WI38 (cell line): ENCODE measurements around the gene LRRC34.

Experiments
- H3K4me3 ChIP-seq: 2 replicates; pipeline ENCODE4 v1.5.1; 2011; ENCODE audit warnings: low read depth, mild to moderate bottlenecking, control low read depth, low read length
- TF ChIP-seq, protein P1 (sequence below): IDR thresholded peaks from 2 replicates; pipeline ENCODE4 v1.5.1; 2012; ENCODE audit warnings: low read depth, mild to moderate bottlenecking, control low read depth, low read length

LRRC34 gene

DNA sequence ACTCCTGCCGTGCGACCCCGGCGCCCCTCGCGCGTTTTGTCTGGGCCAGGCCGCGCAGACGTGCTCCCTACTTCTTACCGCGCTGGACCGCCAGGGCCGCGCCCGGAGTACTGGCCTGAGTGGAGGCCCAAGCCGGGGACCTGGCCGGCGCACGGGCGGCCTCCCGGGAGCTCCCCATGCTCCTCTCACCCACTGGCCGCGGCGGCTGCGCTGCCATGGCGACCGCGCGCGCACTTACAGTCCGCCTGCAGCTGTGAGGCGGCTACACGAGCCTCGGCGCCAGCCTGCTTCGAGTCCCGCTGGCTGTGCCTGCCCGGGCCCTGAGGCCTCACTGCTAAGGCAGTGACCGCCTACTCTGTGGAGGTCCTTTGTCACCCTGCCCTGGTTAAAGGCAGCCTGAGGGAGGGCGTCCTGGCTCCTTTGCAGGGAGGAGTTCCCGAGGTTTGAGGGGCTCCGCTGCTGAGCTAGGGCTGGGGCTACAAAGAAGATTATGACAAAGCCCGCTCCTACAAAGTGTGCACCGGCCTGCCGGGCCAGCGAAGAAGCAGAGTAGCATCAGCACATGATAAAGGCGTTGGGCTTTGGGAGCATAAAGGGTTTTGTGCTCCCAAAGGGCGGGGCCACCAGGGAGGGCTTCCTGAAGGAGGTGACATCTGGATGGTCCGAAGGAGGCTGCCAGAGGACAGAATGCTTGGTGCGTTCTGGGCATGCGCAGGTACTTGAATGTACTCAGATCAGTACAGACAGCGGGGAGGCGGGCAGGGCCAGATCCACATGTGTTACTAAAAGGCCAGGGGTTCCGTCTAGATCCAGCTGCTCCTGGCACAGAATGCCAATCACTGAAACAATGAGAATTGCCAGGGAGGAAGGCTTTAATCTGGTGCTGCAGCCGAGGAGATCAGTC, at the start of gene LRRC34, which contains the start of gene LRRIQ4:
Gene LRRC34 (minus strand): TSS at position 573 of the 904 bp plus-strand sequence. CDS start 356 bp downstream, at position 217.
Gene LRRIQ4 (plus strand): TSS at position 539 of the 904 bp plus-strand sequence. CDS start 9,052 bp downstream, outside the sequence.
- TF ChIP-seq, protein P1, sequence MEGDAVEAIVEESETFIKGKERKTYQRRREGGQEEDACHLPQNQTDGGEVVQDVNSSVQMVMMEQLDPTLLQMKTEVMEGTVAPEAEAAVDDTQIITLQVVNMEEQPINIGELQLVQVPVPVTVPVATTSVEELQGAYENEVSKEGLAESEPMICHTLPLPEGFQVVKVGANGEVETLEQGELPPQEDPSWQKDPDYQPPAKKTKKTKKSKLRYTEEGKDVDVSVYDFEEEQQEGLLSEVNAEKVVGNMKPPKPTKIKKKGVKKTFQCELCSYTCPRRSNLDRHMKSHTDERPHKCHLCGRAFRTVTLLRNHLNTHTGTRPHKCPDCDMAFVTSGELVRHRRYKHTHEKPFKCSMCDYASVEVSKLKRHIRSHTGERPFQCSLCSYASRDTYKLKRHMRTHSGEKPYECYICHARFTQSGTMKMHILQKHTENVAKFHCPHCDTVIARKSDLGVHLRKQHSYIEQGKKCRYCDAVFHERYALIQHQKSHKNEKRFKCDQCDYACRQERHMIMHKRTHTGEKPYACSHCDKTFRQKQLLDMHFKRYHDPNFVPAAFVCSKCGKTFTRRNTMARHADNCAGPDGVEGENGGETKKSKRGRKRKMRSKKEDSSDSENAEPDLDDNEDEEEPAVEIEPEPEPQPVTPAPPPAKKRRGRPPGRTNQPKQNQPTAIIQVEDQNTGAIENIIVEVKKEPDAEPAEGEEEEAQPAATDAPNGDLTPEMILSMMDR, result no peak
- peak within 1 kb of the TSS; percentile 59 for H3K4me3 ChIP-seq

DNA sequence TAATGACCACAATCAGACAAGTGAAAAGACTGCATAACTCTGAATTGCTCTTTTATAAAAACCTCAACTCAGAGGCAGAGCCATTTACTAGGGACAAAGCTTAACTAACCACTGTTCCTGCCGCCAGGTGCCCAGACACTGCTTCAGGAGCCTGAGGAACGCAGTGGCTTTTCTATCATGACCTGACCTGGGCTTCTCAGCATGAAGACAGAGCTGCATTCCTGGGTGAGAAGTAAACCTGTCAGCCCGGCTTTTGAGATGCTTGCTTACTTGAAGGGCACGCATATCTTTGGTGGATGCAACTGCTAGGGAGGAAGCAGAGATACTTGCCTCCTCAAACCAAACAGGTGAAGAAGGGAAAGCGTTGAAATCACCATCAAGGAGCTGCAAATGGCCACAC, 49.2 kb upstream of the LRRC34 start:
- TF ChIP-seq, protein P1, result no peak
- no peak overlapping the region for H3K4me3 ChIP-seq

DNA sequence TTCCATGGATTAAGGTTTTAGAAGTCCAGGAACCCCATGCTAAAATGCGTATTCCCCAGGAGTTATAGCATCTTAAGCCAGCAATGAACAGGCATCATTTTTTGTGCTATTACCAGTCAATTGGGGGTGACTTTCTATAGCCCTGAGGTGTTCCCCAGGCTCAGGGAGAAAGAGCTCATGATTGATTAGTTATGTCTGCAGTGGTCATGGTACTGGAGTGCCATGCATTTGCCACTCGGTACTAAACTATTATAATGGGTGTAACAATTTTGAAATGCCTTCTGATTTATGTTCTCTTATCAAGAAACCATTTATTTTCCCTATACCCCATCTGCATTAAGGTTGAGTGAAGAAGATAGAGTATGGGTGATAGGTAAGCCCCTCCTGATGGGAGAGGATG, 45.1 kb upstream of the LRRC34 start:
- no peak overlapping the region for H3K4me3 ChIP-seq
- TF ChIP-seq, protein P1, result no peak

DNA sequence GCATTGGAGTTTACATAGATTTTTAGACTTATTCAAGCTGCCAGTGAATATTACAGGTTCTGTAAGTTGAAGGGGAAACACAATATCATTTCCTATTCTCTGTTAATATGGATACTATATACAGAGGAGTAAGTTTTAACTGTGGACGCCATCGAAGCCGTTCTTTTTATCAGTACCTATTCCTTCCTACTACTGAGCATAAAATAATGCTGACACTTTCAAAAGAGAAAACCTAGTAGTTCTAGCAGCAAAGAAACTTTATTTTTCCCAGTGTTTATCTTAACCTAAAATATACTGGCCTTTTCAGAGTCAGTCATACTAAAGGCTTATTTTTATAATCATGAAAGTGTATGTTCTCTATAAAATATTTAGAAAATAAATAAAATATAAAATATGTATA, 42.8 kb upstream of the LRRC34 start:
- TF ChIP-seq, protein P1, result no peak

DNA sequence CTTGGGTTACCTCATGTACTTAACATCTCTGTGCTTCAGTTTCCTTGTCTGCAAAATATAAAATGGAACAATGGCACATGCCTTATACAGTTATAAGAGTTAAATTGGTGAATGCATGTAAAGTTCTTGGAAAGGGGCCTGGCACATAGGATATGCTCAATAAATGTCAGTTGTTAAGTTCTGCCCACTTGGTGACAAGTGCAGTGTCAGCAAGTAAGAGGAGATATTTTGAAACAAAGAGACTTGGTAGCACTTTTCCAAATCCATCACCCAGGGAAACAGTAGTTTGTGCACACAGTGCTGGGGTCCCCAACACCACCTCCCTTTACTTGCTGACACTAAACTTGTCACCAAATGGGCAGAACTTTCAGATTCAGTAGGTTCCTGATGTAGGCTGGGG, 37.9 kb upstream of the LRRC34 start:
- TF ChIP-seq, protein P1, result no peak
- H3K4me3 ChIP-seq, result no peak overlapping the region

More for the DNA sequence above, 42.8 kb upstream of the LRRC34 start:
- H3K4me3 ChIP-seq, result no peak overlapping the region

DNA sequence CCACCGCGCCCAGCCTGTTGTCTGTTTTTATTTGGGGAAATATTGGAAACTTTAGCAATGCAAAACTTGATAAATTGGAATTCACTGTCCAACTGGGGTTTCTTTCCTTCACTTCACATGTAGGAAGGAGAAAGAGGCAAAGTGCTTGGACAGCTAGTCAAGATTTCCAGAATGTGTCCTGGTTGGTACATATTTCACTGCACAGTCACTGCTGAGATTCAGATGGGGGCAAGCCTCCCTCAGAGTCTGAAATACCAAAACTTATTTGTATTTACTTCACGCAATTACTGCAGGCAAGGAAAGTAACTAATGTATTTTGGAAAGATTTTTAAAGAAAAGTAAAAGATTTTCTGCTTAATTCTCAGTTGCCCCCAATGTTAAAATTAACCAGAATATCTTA, 36.0 kb upstream of the LRRC34 start:
- TF ChIP-seq, protein P1, result no peak

GRCh38 chr3:169847896-169848295, 35.2 kb upstream of the LRRC34 start:
- no peak overlapping the region for H3K4me3 ChIP-seq
- TF ChIP-seq, protein P1, result no peak

More for the DNA sequence above, 36.0 kb upstream of the LRRC34 start:
- H3K4me3 ChIP-seq, result no peak overlapping the region
